Sigmoid colon (tissue), 4 donors: Measurements from ENCODE around the gene BZW2.

Experiments
- EP300 ChIP-seq, 4 donors: sonication (generic); formaldehyde crosslinking; IDR thresholded peaks; one replicate each; pipeline ENCODE4 v1.6.1; 2017; ENCODE audit warnings: antibody characterized with exemption in 4 of 4
- POLR2AphosphoS5 ChIP-seq, 4 donors: sonication (generic); formaldehyde crosslinking; IDR thresholded peaks; one replicate each; pipeline ENCODE4 v1.6.1; 2017; ENCODE audit warnings: antibody characterized with exemption in 4 of 4
- TF ChIP-seq, protein P1 (sequence below), 4 experiments: fragments of 450-650 bp in 3 of 4; fragments of 200-600 bp in 1 of 4; IDR thresholded peaks; one replicate each; pipeline ENCODE4 v1.5.1; 2016 to 2019; ENCODE audit warnings: antibody characterized with exemption in 4 of 4, mild to moderate bottlenecking in 3 of 4, moderate library complexity in 2 of 4

DNA sequence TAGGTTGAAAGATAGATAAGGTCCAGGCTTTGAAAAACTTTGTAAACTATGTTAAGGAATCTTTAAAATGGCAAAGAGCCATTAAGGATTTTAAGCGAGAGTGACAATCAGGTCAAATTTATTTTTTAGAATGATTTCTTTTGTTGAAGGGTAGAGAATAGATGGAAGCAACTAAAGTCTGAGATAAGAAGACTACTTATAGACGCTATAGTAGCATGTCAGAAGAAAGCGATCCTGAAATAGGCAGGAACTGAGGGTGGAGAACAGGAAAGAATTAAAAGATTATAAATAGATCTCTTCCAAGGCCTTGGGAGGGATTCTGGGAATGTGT lies 94.6 kb downstream of the BZW2 start:
- TF ChIP-seq, protein P1, sequence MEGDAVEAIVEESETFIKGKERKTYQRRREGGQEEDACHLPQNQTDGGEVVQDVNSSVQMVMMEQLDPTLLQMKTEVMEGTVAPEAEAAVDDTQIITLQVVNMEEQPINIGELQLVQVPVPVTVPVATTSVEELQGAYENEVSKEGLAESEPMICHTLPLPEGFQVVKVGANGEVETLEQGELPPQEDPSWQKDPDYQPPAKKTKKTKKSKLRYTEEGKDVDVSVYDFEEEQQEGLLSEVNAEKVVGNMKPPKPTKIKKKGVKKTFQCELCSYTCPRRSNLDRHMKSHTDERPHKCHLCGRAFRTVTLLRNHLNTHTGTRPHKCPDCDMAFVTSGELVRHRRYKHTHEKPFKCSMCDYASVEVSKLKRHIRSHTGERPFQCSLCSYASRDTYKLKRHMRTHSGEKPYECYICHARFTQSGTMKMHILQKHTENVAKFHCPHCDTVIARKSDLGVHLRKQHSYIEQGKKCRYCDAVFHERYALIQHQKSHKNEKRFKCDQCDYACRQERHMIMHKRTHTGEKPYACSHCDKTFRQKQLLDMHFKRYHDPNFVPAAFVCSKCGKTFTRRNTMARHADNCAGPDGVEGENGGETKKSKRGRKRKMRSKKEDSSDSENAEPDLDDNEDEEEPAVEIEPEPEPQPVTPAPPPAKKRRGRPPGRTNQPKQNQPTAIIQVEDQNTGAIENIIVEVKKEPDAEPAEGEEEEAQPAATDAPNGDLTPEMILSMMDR (IDR thresholded peaks at IDR 0.05): no peak
- no peak for TF ChIP-seq POLR2AphosphoS5 (IDR thresholded peaks at IDR 0.05)
- no peak for TF ChIP-seq EP300 (IDR thresholded peaks at IDR 0.05)
